NCI-H2171 treated with DMSO at 0.1 percent for 48 hours (cell line): ENCODE data around the gene IL4.

Experiments
- DNase-seq: peaks from one replicate; lab custom pipeline; 2025; lab: John Stamatoyannopoulos, UW

The IL4 gene

DNA sequence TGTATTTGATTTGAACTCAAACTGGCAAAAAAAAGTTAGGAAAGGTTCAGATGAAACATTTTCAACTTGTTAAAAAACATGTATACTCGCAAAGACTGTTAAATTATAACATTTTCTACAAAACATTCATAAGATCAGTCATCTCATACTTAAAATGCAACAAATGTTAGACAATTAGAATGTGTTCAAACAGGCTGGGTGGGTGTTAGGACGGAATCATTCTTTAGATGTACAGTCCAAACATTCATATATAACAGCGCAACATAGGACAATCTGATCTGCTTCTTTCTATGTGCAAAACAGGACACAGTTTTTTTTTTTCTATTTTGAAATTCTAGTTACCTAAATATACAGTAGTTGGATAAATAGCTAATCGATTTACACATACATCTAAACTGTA, 22.2 kb downstream of the IL4 start:
- no peak for DNase-seq

GRCh38 chr5:132704875-132705274, 31.1 kb downstream of the IL4 start:
- no peak for DNase-seq

DNA sequence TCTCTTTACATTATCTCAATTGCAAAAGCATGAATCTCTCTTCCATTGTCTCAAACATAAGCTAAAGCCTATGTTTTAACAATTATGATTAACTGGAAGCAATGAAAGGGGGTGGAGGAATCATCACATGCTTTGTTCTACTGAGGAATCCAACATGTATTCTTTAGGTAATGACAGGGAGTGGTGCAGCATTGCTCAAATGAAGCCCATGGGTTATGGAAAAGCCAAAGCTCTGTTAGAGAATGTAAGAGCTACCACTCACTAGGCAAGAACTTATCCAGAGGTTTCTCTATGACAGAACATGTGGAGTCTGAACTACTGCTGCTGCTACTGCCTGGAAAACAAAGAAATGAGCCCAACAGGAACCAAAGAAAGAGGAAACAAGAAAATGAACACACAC, 34.9 kb downstream of the IL4 start:
- no peak for DNase-seq

- DNase-seq: no peak
Measured at GRCh38 chr5:132714456-132715307, 40.9 kb downstream of the IL4 start.

- DNase-seq: no peak
Measured at GRCh38 chr5:132718544-132719312, 44.9 kb downstream of the IL4 start.

DNA sequence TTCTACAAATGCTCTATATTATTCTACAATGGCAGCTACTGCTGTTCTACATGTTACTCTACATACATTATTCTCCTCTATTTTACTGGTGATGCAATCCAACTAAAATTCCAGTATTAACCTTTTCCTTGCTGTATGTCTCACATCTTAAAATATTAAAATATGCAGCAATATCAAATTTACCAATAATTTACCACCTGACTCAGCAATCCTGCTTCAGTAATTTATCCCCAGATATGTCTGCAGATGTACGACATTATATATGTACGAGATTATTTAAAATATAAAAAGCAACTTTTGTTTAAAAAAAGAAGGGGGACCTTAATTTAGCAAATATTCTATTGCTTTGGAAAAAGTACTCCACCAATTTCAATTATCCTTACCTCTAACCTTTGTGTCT, 52.0 kb downstream of the IL4 start:
- no peak for DNase-seq

DNA sequence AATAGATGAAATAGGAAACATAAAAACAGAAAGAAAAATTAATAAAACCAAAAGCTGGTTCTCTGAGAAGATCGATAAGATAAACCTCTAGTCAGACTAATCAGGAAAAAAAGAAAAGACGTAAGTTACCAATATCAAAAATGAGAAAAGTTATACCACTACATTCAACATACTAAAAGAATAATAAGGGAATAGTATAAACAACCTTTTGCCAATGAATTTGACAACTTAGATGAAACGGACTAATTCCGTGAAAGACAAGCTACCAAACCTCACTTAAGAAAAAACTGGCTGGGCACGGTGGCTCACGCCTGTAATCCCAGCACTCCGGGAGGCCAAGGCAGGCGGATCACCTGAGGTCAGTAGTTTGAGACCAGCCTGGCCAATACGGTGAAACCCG, 56.1 kb downstream of the IL4 start:
- no peak for DNase-seq
